HG02970 (cell line): Measurements from ENCODE around the gene MCUR1.
A peak's percentile ranks its signal among the peaks of the same experiment; 100 is the strongest.
"Not testable (repeated sequence)": the region's sequence is repeated elsewhere in the genome, so short reads cannot be mapped to it uniquely, and the experiment has no call there.

Experiments used
- ATAC-seq: cut with Tn5 transposase; IDR thresholded peaks from one replicate; pipeline ENCODE4 v1.9.1; 2021; ENCODE audit warnings: mild to moderate bottlenecking, moderate library complexity, moderate number of reproducible peaks; ENCODE audit not compliant: unreplicated experiment, low FRiP score

The MCUR1 gene

GRCh38 chr6:13829419-13829818 is 15.1 kb upstream of the MCUR1 start:
- ATAC-seq: not testable (repeated sequence)

GRCh38 chr6:13828656-13829301 is 14.4 kb upstream of the MCUR1 start:
- not testable (repeated sequence) for ATAC-seq

GRCh38 chr6:13827032-13827431 is 12.7 kb upstream of the MCUR1 start:
- no peak for ATAC-seq

- no peak for ATAC-seq
These were observed 11.5 kb upstream of the MCUR1 start for GRCh38 chr6:13825871-13826270.

- ATAC-seq: no peak
These were observed 4.0 kb upstream of the MCUR1 start for GRCh38 chr6:13818341-13818740.

- no peak for ATAC-seq
These were observed 700 bp upstream of the MCUR1 start for GRCh38 chr6:13814938-13815575.

- peak; percentile 7 for ATAC-seq
These were observed 659 bp downstream of the MCUR1 start for GRCh38 chr6:13813621-13814175.

GRCh38 chr6:13813026-13813425 is 1.3 kb downstream of the MCUR1 start:
- no peak for ATAC-seq

GRCh38 chr6:13812359-13812642 is 2.1 kb downstream of the MCUR1 start:
- no peak for ATAC-seq

GRCh38 chr6:13811627-13812358 is 2.6 kb downstream of the MCUR1 start:
- no peak for ATAC-seq

GRCh38 chr6:13810688-13811446 is 3.5 kb downstream of the MCUR1 start:
- ATAC-seq: no peak

- ATAC-seq: no peak
These were observed 5.6 kb downstream of the MCUR1 start for GRCh38 chr6:13808801-13809200.

- no peak for ATAC-seq
These were observed 6.7 kb downstream of the MCUR1 start for GRCh38 chr6:13807696-13808095.

GRCh38 chr6:13803581-13803980 is 10.8 kb downstream of the MCUR1 start:
- ATAC-seq: no peak

GRCh38 chr6:13800615-13801014 is 13.7 kb downstream of the MCUR1 start:
- no peak for ATAC-seq

GRCh38 chr6:13796781-13797180 is 17.6 kb downstream of the MCUR1 start:
- ATAC-seq: no peak

GRCh38 chr6:13795041-13795750 is 19.2 kb downstream of the MCUR1 start:
- peak; percentile 79 for ATAC-seq

GRCh38 chr6:13794184-13794583 is 20.2 kb downstream of the MCUR1 start:
- ATAC-seq: no peak

GRCh38 chr6:13789746-13790145 is 24.6 kb downstream of the MCUR1 start:
- ATAC-seq: no peak

GRCh38 chr6:13788820-13789219 is 25.5 kb downstream of the MCUR1 start:
- no peak for ATAC-seq
